Measurements from ENCODE around the gene FAM228B. TPM values are rescaled to one million over a fixed set of nuclear protein-coding genes. Genes with fewer than 3 reads are reported as not detected.

FAM228B gene
- total RNA-seq, 1 donor from 2014 or later: 9.7 TPM

DNA sequence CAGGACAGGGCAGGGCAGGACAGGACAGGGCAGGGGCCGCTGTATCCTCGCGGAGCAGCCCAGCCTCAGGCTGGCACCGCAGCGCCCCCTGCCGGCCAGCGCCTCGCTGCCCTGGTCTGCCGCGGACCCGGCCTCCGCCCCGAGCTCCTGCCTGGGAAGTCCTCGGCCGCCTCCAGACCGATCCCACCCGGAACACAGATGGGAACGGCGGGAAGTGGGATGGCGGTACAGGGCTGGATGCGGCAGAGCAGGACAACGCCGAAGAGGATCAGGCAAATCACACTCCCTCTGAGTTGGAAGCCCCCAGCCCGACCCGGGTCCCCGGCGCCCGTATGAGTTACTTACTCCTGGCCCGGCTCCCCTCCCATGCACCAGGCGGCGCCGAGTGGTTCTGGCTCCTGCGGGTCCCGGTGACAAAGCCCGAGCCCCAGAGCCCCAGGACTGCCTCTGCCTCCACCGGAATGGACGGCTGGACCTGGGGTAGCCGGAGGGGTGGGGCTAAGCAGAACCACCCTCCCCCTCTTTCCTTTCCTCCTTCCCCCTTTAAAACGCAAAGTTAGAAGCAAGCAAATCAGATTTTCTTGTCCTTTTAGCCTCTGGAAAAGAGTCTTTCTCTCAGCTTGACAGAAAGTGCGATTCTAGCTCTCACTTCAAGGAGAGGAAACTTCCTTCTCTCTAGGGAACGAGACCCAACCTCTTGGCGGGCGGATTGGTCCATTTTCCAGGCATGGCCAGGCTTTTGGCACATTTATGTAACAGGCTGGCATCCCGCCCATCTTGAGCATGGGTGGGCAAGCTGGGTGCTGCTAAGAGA lies 38.7 kb upstream of the FAM228B start, which contains the start of gene TP53I3:
Gene TP53I3 (minus strand): TSS at position 449 of the 814 bp plus-strand sequence. CDS start 508 bp downstream, outside the sequence.
- H3K4me3 Mint-ChIP-seq (ENCODE audit: unreplicated experiment): peak within 1 kb of the TSS; percentile 94

GRCh38 chr2:24085200-24085489 lies 38.1 kb upstream of the FAM228B start:
- peaks cover 8% of the 10 kb centered on the region for H3K4me1 ChIP-seq (ENCODE audit: insufficient read depth, low read length)

More for the DNA sequence above, 38.7 kb upstream of the FAM228B start, which contains the start of gene TP53I3:
- peak within 1 kb of the TSS; percentile 98 for H3K4me2 ChIP-seq (ENCODE audit: low read length)
- H3K4me1 ChIP-seq (ENCODE audit: insufficient read depth, low read length): peaks cover 8% of the 10 kb centered on the region
- H3K4me3 ChIP-seq (ENCODE audit: insufficient read depth, low read depth, low read length): peak within 1 kb of the TSS; percentile 74
- H2AFZ ChIP-seq (ENCODE audit: low read depth, low read length): peak within 1 kb of the TSS; percentile 95
- H3K4me1 Mint-ChIP-seq (ENCODE audit: low read depth, unreplicated experiment): peaks cover 5% of the 10 kb centered on the region
- H3K27me3 Mint-ChIP-seq (ENCODE audit: low read depth, unreplicated experiment): no peaks in the 10 kb centered on the region
- TF ChIP-seq EZH2 (IDR thresholded peaks at IDR 0.05; ENCODE audit: insufficient read depth, low read length) (no peak), CTCF (IDR thresholded peaks at IDR 0.05; ENCODE audit: insufficient read depth, low read depth, low read length) (peak; percentile 44)
- peaks cover 11% of the 10 kb centered on the region for H3K79me2 ChIP-seq (ENCODE audit: insufficient read depth, low read length)
- H3K9me3 ChIP-seq (ENCODE audit: insufficient read depth, low read depth, low read length): no peaks in the 10 kb centered on the region
- peak within 1 kb of the TSS; percentile 87 for H3K9ac ChIP-seq (ENCODE audit: low read length)
- DNase-seq (ENCODE audit: low read depth) (peak; percentile 83), FAIRE-seq (no peak)
- H3K36me3 Mint-ChIP-seq (ENCODE audit: low read depth, unreplicated experiment): peaks cover 12% of the 10 kb centered on the region
- peak within 1 kb of the TSS; percentile 90 for H3K27ac Mint-ChIP-seq (ENCODE audit: unreplicated experiment)
- H4K20me1 ChIP-seq (ENCODE audit: insufficient read depth, low read length): no peaks in the 10 kb centered on the region
- H3K27me3 ChIP-seq (ENCODE audit: insufficient read depth, low read length): no peaks in the 10 kb centered on the region
- no peaks in the 10 kb centered on the region for H3K9me3 Mint-ChIP-seq (ENCODE audit: unreplicated experiment)
- H3K36me3 ChIP-seq (ENCODE audit: insufficient read depth, low read length): peaks cover 13% of the 10 kb centered on the region
- H3K27ac ChIP-seq (ENCODE audit: low read depth, low read length): peak within 1 kb of the TSS; percentile 83

More at GRCh38 chr2:24085200-24085489, 38.1 kb upstream of the FAM228B start:
- FAIRE-seq: no peak
- Mint-ChIP-seq H3K4me1 (ENCODE audit: low read depth, unreplicated experiment) (peaks cover 5% of the 10 kb centered on the region), H3K27me3 (ENCODE audit: low read depth, unreplicated experiment) (no peaks in the 10 kb centered on the region), H3K4me3 (ENCODE audit: unreplicated experiment) (peak overlapping the region; percentile 87), H3K9me3 (ENCODE audit: unreplicated experiment) (no peaks in the 10 kb centered on the region), H3K36me3 (ENCODE audit: low read depth, unreplicated experiment) (peaks cover 10% of the 10 kb centered on the region), H3K27ac (ENCODE audit: unreplicated experiment) (peak overlapping the region; percentile 20)
- H4K20me1 ChIP-seq (ENCODE audit: insufficient read depth, low read length): no peaks in the 10 kb centered on the region
- peak overlapping the region; percentile 74 for H3K4me3 ChIP-seq (ENCODE audit: insufficient read depth, low read depth, low read length)
- peaks cover 13% of the 10 kb centered on the region for H3K36me3 ChIP-seq (ENCODE audit: insufficient read depth, low read length)
- H2AFZ ChIP-seq (ENCODE audit: low read depth, low read length): peak overlapping the region; percentile 95
- no peaks in the 10 kb centered on the region for H3K27me3 ChIP-seq (ENCODE audit: insufficient read depth, low read length)
- H3K9me3 ChIP-seq (ENCODE audit: insufficient read depth, low read depth, low read length): no peaks in the 10 kb centered on the region
- peak overlapping the region; percentile 98 for H3K4me2 ChIP-seq (ENCODE audit: low read length)
- H3K79me2 ChIP-seq (ENCODE audit: insufficient read depth, low read length): peaks cover 11% of the 10 kb centered on the region
- H3K27ac ChIP-seq (ENCODE audit: low read depth, low read length): peak overlapping the region; percentile 83
- no peak for DNase-seq (ENCODE audit: low read depth)
- TF ChIP-seq EZH2 (IDR thresholded peaks at IDR 0.05; ENCODE audit: insufficient read depth, low read length) (no peak), CTCF (IDR thresholded peaks at IDR 0.05; ENCODE audit: insufficient read depth, low read depth, low read length) (no peak)
- peak overlapping the region; percentile 87 for H3K9ac ChIP-seq (ENCODE audit: low read length)
